Bronchial epithelial cell (primary cell): Measurements from ENCODE around the gene FSD1L. TPM values are rescaled to one million over a fixed set of nuclear protein-coding genes. Genes with fewer than 3 reads are reported as not detected.

ENCODE experiments used
- DNase-seq: peaks from one replicate; pipeline ENCODE4 v3.0.0-alpha.2; 2010; ENCODE audit warnings: low read depth
- FAIRE-seq: peaks from 2 replicates; lab custom pipeline; 2011; peaks lifted over from hg19 to GRCh38; lab: Jason Lieb, UNC
- H3K27me3 ChIP-seq: 2 replicates; pipeline ENCODE4 v1.5.1; 2011; ENCODE audit warnings: low read length; ENCODE audit not compliant: control insufficient read depth, insufficient read depth
- H3K36me3 ChIP-seq: 2 replicates; pipeline ENCODE4 v1.5.1; 2011; ENCODE audit warnings: low read length; ENCODE audit not compliant: control insufficient read depth, insufficient read depth
- H3K4me3 ChIP-seq: 2 replicates; pipeline ENCODE4 v1.5.1; 2011; ENCODE audit warnings: mild to moderate bottlenecking, low read depth, low read length, control low read depth
- CTCF ChIP-seq: IDR thresholded peaks from 2 replicates; pipeline ENCODE4 v1.5.1; 2011; ENCODE audit warnings: mild to moderate bottlenecking, moderate library complexity, low read length, control low read depth, inconsistent platforms; ENCODE audit not compliant: insufficient read depth, severe bottlenecking
- total RNA-seq: library from RNA; depleted of rRNA; stranded (reverse); fragments of >200 nt; gene quantifications from 2 replicates; pipeline ENCODE4 v1.2.1, GENCODE V29; 2014

Gene FSD1L
- total RNA-seq, 1 donor from 2014 or later: 2.4 TPM

- no peak for TF ChIP-seq CTCF
- FAIRE-seq: no peak
- no peaks in the 10 kb centered on the region for H3K27me3 ChIP-seq
- H3K4me3 ChIP-seq: no peak overlapping the region
- no peaks in the 10 kb centered on the region for H3K36me3 ChIP-seq
- no peak for DNase-seq
These were observed 10.1 kb upstream of the FSD1L start for GRCh38 chr9:105437704-105438103.

GRCh38 chr9:105438141-105438806 lies 9.6 kb upstream of the FSD1L start:
- TF ChIP-seq CTCF: no peak
- Histone ChIP-seq H3K36me3 (no peaks in the 10 kb centered on the region), H3K4me3 (no peak overlapping the region), H3K27me3 (no peaks in the 10 kb centered on the region)
- DNase-seq (no peak), FAIRE-seq (no peak)

DNA sequence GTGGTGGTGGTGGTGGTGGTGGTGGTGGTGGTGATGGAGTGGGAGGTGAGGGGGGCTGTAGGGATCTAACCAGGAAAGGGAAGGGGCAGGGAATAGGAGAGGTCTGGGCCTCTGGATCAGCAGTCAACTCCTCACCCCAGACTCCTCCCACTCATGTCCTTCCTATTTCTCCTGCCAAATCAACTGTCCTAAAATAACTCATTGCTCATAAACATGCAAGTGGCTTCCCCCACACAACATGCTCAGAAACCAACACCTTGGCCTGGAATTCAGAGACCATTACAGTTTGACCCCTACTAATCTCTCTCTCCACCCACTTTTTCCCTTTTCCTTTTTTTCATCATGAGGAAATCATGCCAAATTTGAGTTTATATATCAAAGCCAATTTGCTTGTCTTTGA lies 8.4 kb upstream of the FSD1L start:
- no peaks in the 10 kb centered on the region for H3K27me3 ChIP-seq
- no peak overlapping the region for H3K4me3 ChIP-seq
- FAIRE-seq (no peak), DNase-seq (no peak)
- no peaks in the 10 kb centered on the region for H3K36me3 ChIP-seq
- no peak for TF ChIP-seq CTCF

- no peaks in the 10 kb centered on the region for H3K27me3 ChIP-seq
- FAIRE-seq (no peak), DNase-seq (no peak)
- H3K4me3 ChIP-seq: no peak overlapping the region
- no peak for TF ChIP-seq CTCF
- no peaks in the 10 kb centered on the region for H3K36me3 ChIP-seq
These were observed 6.1 kb upstream of the FSD1L start for GRCh38 chr9:105441616-105442160.

DNA sequence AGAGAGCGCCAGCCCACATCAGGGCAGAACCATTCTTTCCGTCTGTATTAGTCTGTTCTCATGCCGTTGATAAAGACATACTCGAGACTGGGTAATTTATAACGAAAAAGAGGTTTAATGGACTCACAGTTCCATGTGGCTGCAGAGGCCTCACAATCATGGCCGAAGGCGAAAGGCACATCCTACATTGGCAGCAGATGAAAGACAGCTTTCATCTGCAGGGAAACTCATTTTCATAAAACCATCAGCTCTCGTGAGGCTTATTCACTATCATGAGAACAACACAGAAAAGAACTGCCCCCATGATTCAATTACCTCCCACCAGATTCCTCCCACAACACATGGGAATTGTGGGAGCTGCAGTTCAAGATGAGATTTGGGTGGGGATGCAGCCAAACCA lies 4.7 kb upstream of the FSD1L start:
- no peak for TF ChIP-seq CTCF
- Histone ChIP-seq H3K4me3 (no peak overlapping the region), H3K36me3 (no peaks in the 10 kb centered on the region), H3K27me3 (no peaks in the 10 kb centered on the region)
- FAIRE-seq (no peak), DNase-seq (no peak)

- no peaks in the 10 kb centered on the region for H3K27me3 ChIP-seq
- H3K4me3 ChIP-seq: no peak overlapping the region
- DNase-seq (peak; percentile 89), FAIRE-seq (no peak)
- no peaks in the 10 kb centered on the region for H3K36me3 ChIP-seq
- no peak for TF ChIP-seq CTCF
These were observed 3.7 kb upstream of the FSD1L start for GRCh38 chr9:105444130-105444529.
